ENCODE measurements around the gene AGAP3.

DNA sequence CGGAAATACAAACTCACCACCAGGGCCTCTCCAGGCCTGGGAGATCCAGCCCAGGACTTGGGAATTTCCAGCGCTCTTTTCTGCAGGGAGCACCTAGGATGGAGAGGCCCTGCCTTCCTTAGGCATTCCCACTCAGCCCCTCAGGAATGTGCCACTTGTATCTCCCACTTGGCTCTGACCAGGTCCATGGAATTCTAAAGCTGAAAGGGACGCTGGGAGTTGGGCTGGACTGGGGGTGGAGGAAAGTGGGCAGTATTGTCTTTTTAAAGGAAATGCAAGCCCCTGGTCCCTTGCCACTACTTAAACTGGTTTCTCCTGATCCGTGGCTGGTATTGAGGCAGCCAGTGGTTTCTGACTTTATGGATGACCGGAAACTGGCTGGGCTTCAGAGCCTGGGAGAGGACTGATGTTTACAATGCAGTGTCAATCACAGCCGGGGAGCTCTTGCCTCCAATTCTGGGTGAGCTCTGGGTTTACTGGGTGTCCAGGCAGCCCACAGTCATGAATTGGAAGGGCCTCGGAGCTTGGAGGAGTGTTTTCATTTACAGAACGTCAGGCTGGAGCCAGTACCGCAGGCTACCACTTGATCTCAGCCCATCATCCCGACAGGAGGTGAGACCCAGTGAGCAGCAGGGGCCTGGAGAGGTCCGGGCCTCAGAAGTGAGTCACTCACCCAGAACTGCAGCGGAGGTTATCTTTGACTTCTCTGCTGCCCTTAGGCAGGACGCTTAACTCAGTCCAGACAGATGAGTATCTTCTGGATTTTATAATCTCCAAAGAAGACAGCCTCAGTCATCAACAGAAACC is 27.3 kb downstream of the AGAP3 start:
- TF ChIP-seq, protein P1, sequence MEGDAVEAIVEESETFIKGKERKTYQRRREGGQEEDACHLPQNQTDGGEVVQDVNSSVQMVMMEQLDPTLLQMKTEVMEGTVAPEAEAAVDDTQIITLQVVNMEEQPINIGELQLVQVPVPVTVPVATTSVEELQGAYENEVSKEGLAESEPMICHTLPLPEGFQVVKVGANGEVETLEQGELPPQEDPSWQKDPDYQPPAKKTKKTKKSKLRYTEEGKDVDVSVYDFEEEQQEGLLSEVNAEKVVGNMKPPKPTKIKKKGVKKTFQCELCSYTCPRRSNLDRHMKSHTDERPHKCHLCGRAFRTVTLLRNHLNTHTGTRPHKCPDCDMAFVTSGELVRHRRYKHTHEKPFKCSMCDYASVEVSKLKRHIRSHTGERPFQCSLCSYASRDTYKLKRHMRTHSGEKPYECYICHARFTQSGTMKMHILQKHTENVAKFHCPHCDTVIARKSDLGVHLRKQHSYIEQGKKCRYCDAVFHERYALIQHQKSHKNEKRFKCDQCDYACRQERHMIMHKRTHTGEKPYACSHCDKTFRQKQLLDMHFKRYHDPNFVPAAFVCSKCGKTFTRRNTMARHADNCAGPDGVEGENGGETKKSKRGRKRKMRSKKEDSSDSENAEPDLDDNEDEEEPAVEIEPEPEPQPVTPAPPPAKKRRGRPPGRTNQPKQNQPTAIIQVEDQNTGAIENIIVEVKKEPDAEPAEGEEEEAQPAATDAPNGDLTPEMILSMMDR (conservative IDR thresholded peaks at IDR 0.05 in 1 of 2, IDR thresholded peaks at IDR 0.05 in 1 of 2; ENCODE audit: extremely low read depth in 1 of 2, insufficient read depth in 1 of 2, low read depth in 1 of 2, low read length in 2 of 2) = peak in 1 of 2 donors; percentile 5
- no peak for TF ChIP-seq EZH2 (IDR thresholded peaks at IDR 0.05; ENCODE audit: borderline replicate concordance, low read length)
